Smooth muscle cell (in vitro differentiated cells): ENCODE data around the gene GRXCR2. TPM values are rescaled to one million over a fixed set of nuclear protein-coding genes. Genes with fewer than 3 reads are reported as not detected.

ENCODE experiments used
- DNase-seq: peaks from one replicate; lab custom pipeline; 2025; ENCODE audit not compliant: unreplicated experiment; lab: John Stamatoyannopoulos, UW
- H2AFZ ChIP-seq: fragments of 200-600 bp; sonication (generic); 2 replicates; pipeline ENCODE4 v1.6.0; 2016; ENCODE audit warnings: antibody characterized with exemption, low read depth, mild to moderate bottlenecking
- H3F3A ChIP-seq: fragments of 200-600 bp; sonication (generic); 2 replicates; pipeline ENCODE4 v1.6.0; 2017; ENCODE audit warnings: antibody characterized with exemption, low read depth
- H3K27ac ChIP-seq: fragments of 200-600 bp; sonication (generic); 2 replicates; pipeline ENCODE4 v1.5.1; 2016; ENCODE audit warnings: low read depth, mild to moderate bottlenecking
- H3K27me3 ChIP-seq: fragments of 200-600 bp; sonication (generic); 2 replicates; pipeline ENCODE4 v1.6.1; 2016; ENCODE audit warnings: low read depth, mild to moderate bottlenecking
- H3K36me3 ChIP-seq: fragments of 200-600 bp; sonication (generic); 2 replicates; pipeline ENCODE4 v1.5.1; 2016; ENCODE audit warnings: low read depth
- H3K4me1 ChIP-seq: fragments of 200-600 bp; sonication (generic); 2 replicates; pipeline ENCODE4 v1.5.1; 2016; ENCODE audit warnings: low read depth
- H3K4me2 ChIP-seq: fragments of 200-600 bp; sonication (generic); 2 replicates; pipeline ENCODE4 v1.6.0; 2016; ENCODE audit warnings: mild to moderate bottlenecking
- H3K4me3 ChIP-seq: fragments of 200-600 bp; sonication (generic); 2 replicates; pipeline ENCODE4 v1.5.1; 2016; ENCODE audit warnings: mild to moderate bottlenecking
- H3K79me2 ChIP-seq: fragments of 200-600 bp; sonication (generic); 2 replicates; pipeline ENCODE4 v1.6.0; 2016; ENCODE audit warnings: low read depth, mild to moderate bottlenecking
- H3K9ac ChIP-seq: fragments of 200-600 bp; sonication (generic); 2 replicates; pipeline ENCODE4 v1.6.0; 2016; ENCODE audit warnings: low read depth
- H3K9me3 ChIP-seq: fragments of 200-600 bp; sonication (generic); replicated peaks from 2 replicates; pipeline ENCODE4 v1.5.1; 2016; ENCODE audit warnings: low read depth
- H4K20me1 ChIP-seq: fragments of 200-600 bp; sonication (generic); 2 replicates; pipeline ENCODE4 v1.6.0; 2016; ENCODE audit warnings: low read depth
- WGBS: methylation state at CpG from one replicate; pipeline ENCODE4 v1.1.7; 2016; ENCODE audit warnings: low lambda C conversion rate; 5-methylcytosine and 5-hydroxymethylcytosine counted together
- polyA plus RNA-seq: library from polyadenylated mRNA; unstranded; fragments of >200 nt; fragmentation: Nextera tagmentation; extraction: Ambion mirVana; gene quantifications from 2 replicates; pipeline ENCODE4 v1.2.1, GENCODE V29; 2016
- total RNA-seq: library from RNA; depleted of rRNA; stranded (reverse); fragments of >200 nt; gene quantifications from 2 replicates; pipeline ENCODE4 v1.2.3, GENCODE V29; 2014
- TF ChIP-seq, protein P1 (sequence below): fragments of 200-600 bp; sonication (generic); IDR thresholded peaks from 2 replicates; pipeline ENCODE4 v1.5.1; 2017; ENCODE audit warnings: borderline replicate concordance, mild to moderate bottlenecking, antibody characterized with exemption; ENCODE audit not compliant: insufficient read depth, poor library complexity, severe bottlenecking

Gene GRXCR2
- total and polyA plus RNA-seq, 2 experiments from 2014 or later = not detected

DNA sequence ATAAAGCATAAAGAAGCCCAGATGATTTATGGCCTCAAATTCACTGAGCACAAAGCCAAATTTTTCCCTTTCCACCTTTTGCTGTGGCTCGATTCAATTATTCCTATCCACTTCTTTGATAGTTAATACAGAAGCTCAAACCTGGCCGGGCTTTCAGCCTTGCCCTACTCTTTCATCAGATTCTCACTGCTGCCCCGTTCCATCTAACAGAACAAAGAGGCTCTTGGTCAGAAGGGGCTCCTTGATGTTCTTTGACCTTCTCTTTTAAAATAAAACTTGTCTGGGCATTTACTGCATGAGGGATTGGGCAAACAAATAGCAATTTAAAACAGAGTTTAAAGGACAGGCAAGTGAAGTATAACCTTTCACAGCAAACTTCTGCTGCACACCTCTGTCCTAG is 9.8 kb downstream of the GRXCR2 start:
- Histone ChIP-seq H3K9ac (no peak overlapping the region), H3K27ac (no peak overlapping the region), H3K9me3 (no peaks in the 10 kb centered on the region), H4K20me1 (no peaks in the 10 kb centered on the region), H3K4me3 (no peak overlapping the region), H3K79me2 (no peaks in the 10 kb centered on the region), H3K4me1 (no peaks in the 10 kb centered on the region), H3K27me3 (no peaks in the 10 kb centered on the region), H3K4me2 (no peak overlapping the region), H3F3A (no peaks in the 10 kb centered on the region), H2AFZ (no peak overlapping the region), H3K36me3 (no peaks in the 10 kb centered on the region)
- TF ChIP-seq, protein P1, sequence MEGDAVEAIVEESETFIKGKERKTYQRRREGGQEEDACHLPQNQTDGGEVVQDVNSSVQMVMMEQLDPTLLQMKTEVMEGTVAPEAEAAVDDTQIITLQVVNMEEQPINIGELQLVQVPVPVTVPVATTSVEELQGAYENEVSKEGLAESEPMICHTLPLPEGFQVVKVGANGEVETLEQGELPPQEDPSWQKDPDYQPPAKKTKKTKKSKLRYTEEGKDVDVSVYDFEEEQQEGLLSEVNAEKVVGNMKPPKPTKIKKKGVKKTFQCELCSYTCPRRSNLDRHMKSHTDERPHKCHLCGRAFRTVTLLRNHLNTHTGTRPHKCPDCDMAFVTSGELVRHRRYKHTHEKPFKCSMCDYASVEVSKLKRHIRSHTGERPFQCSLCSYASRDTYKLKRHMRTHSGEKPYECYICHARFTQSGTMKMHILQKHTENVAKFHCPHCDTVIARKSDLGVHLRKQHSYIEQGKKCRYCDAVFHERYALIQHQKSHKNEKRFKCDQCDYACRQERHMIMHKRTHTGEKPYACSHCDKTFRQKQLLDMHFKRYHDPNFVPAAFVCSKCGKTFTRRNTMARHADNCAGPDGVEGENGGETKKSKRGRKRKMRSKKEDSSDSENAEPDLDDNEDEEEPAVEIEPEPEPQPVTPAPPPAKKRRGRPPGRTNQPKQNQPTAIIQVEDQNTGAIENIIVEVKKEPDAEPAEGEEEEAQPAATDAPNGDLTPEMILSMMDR = no peak
- 90% methylated on average over 3 of the region's 3 CpGs for WGBS
- DNase-seq = no peak

DNA sequence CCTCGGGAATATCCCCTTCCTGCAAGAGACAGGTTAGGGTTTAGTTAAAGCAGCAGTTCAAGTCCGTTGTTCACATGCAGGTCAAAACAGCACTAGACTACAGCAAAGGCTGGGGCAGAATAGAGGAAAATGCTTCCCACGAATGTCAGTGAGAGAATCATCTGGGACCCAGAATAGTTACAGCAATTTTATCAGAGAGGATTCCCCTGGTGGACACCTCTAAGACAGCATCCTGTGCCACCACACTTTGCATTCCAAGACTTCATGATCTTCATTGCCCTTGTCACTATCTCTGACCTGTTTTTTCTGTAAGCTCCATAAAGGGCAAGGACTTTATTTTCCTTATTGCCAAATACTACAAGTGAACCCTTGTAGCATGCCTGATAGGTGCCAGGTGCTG is 12.9 kb downstream of the GRXCR2 start:
- Histone ChIP-seq H3K4me2 (no peak overlapping the region), H3K9ac (no peak overlapping the region), H3K9me3 (no peaks in the 10 kb centered on the region), H3K4me1 (peaks cover 18% of the 10 kb centered on the region), H3K79me2 (no peaks in the 10 kb centered on the region), H3K27me3 (no peaks in the 10 kb centered on the region), H2AFZ (no peak overlapping the region), H4K20me1 (no peaks in the 10 kb centered on the region), H3K27ac (no peak overlapping the region), H3K36me3 (no peaks in the 10 kb centered on the region), H3F3A (peaks cover 14% of the 10 kb centered on the region), H3K4me3 (no peak overlapping the region)
- 92% methylated on average over 3 of the region's 3 CpGs for WGBS
- TF ChIP-seq, protein P1 = no peak
- no peak for DNase-seq

DNA sequence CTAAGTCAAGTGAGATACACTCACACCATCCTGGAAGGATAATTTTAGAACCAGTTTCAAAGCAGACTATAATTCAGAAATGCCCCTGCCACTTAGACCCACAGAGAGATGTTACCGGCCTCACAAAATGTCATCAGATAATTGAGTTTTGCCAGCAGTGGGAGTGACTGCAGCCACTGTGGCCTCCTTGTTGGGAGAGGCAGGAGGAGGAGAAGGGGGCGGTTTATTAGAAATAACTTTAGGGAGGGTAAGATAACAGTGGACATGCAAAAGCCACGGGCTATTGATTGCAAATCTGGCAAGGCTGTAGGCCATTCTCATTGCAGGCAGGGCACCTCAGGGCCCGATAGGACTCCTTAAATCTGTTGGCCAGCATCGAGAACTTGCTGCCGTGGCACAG is 13.4 kb downstream of the GRXCR2 start:
- Histone ChIP-seq H3K27me3 (no peaks in the 10 kb centered on the region), H3K4me2 (no peak overlapping the region), H2AFZ (no peak overlapping the region), H3K27ac (no peak overlapping the region), H3K79me2 (no peaks in the 10 kb centered on the region), H3F3A (peaks cover 14% of the 10 kb centered on the region), H4K20me1 (no peaks in the 10 kb centered on the region), H3K4me1 (peaks cover 22% of the 10 kb centered on the region), H3K36me3 (no peaks in the 10 kb centered on the region), H3K4me3 (no peak overlapping the region), H3K9ac (no peak overlapping the region), H3K9me3 (no peaks in the 10 kb centered on the region)
- TF ChIP-seq, protein P1 = no peak
- no peak for DNase-seq
- 74% methylated on average over 6 of the region's 6 CpGs for WGBS

DNA sequence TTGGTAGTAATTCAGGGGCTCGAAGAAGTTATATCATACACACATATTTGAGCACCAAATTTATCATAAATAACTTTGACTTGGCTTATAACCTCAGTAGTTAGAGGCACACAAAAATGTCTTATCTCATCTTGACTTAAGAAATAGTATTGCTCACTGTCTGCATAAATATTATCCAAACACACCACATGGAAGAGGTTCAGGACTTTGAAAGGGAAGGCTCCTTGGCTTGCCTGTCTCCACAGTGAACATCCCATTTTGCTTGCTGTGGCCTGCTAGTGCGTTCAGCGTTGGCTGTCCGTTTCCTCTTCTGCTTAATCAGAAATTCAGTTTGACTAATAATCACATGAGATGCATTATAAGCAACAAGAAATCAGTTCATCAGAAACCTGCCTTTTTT is 13.9 kb downstream of the GRXCR2 start:
- H3K4me1 ChIP-seq = peaks cover 24% of the 10 kb centered on the region
- H3K36me3 ChIP-seq = no peaks in the 10 kb centered on the region
- H3K9me3 ChIP-seq = no peaks in the 10 kb centered on the region
- H4K20me1 ChIP-seq = no peaks in the 10 kb centered on the region
- TF ChIP-seq, protein P1 = no peak
- no peaks in the 10 kb centered on the region for H3K27me3 ChIP-seq
- peaks cover 14% of the 10 kb centered on the region for H3F3A ChIP-seq
- H2AFZ ChIP-seq = no peak overlapping the region
- no peak overlapping the region for H3K27ac ChIP-seq
- H3K9ac ChIP-seq = no peak overlapping the region
- DNase-seq = no peak
- H3K79me2 ChIP-seq = no peaks in the 10 kb centered on the region
- WGBS = 82% methylated on average over 4 of the region's 4 CpGs
- no peak overlapping the region for H3K4me3 ChIP-seq
- no peak overlapping the region for H3K4me2 ChIP-seq
